HG03066 (cell line): ENCODE results near the gene NACAD.

Source experiments
- ATAC-seq: cut with Tn5 transposase; IDR thresholded peaks from one replicate; pipeline ENCODE4 v1.9.1; 2021; ENCODE audit warnings: low read depth; ENCODE audit not compliant: unreplicated experiment

The NACAD gene

DNA sequence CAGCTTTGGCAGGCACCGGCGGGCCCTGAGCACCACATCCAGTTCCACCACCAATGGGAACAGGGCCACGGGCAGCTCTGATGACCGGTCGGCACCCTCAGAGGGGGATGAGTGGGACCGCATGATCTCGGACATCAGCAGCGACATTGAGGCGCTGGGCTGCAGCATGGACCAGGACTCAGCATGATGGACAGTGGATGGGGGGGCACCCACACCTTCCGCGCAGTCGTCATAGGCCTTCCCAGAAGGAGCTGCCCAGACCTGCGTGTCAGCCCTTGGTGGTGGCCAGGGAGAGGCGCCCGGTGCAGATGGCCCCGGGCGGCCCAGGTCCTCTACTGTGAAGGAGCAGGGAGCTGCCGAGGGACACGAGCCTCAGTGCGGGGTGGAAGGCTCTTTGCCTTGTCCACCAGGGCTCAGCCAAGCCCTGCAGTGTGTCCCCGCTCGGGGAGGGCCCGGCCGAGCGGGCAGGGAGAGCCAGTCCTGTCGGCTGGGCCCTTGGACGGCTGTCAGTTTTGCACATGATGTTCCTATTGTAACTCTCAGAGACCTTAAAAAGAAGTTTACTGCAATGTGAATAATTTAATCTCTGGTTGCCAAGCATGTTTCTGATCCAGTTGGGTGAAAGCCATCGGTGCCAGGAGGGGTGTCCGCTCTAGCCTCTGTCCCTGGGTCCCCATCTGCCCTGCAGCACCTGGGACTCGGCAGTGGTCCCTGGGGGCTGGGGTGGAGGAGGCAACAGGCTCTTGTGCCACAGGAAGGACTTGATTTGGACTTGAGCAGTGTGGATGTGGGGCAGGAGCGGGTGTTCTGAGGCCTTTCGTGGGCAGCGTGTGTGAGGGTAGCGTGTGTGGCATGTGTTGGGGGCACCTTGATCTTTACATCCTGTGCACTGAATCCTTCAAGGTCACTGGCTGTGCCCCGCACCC, 12.6 kb downstream of the NACAD start:
- ATAC-seq = no peak

DNA sequence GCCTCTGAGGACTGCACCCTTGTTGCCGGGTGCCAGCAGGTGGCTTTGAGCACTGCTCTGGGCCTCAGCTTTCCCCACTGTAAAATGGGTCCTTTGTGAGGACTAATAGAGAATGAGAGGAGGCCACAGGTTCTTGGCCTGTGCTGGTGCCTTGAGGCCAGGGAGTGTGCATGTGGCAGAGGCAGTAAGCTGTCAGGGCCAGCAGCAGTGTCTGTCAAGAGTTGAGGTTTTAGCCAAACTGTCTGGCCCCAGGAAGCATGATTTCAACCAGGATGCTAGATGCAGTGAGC, 13.5 kb downstream of the NACAD start:
- ATAC-seq = no peak

DNA sequence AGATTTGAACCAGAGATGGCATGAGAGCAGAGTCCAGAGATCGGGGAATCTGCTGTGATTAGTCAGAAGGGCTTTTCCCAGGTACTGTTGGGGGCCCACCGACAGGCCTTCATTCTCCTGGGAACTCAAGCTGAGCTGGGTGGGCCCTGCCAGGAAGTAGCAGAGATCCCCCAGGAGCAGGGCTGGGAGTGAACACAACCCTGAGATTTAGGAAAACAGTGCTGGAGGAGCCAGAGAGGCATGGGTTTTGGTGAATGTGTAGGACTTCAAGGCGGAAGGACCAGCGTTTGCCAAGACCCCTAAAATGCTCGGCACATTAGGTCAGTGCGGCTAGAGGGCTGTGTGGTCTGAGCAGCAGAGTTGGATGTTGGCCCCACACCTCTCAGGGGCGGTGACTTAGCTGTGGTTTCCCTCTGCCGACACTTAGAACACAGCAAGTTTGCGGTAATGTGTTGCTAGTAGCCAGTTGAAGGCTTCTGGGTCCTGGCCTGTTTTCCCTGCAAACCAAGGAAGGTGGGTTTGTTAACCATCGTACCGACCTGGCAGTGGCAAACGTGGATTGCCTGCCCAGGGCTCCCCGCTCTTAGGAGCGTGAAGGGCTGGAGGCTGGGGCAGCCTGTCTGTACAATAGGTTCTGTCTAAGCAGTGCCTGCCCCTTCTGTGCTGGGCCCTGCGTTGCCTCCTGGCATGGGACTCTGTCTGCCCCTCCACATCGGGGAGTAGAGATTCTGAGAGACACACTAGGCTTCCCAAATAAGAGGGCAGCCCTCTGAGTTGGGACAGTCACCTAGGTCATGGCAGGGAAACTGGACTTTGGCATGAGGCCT, 14.0 kb downstream of the NACAD start:
- ATAC-seq = no peak

DNA sequence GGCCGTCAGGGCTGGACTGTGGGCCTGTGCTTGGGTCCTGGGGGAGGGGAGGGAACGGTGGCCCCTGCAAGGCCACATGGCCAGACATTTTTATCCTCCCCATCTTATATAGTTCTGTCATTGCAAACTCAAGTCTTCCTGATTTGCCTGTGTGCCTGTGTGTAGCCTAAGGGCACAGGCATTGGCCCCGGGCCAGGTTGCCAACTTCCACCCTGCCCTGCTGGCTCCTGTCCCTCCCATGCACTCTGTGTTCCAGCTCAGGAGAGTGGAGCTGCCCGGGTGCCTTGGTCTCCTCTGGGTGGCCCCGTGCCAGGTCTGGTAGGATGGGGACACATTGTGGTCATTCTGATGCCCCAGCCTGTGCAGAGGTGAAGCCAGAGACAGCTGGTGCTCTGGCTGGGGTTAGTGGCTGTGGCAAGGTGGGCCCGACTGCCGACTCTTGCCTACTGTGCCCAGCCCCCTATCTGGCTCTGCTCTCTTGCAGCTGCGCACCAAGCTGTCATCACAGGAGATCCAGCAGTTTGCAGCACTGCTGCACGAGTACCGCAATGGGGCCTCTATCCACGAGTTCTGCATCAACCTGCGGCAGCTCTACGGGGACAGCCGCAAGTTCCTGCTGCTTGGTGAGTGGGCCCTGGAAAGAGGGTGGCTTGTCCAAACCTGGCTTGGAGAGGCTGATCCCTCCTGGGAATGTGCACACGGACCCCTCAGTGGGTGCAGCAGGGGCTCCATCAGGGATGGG, 14.8 kb downstream of the NACAD start:
- no peak for ATAC-seq

DNA sequence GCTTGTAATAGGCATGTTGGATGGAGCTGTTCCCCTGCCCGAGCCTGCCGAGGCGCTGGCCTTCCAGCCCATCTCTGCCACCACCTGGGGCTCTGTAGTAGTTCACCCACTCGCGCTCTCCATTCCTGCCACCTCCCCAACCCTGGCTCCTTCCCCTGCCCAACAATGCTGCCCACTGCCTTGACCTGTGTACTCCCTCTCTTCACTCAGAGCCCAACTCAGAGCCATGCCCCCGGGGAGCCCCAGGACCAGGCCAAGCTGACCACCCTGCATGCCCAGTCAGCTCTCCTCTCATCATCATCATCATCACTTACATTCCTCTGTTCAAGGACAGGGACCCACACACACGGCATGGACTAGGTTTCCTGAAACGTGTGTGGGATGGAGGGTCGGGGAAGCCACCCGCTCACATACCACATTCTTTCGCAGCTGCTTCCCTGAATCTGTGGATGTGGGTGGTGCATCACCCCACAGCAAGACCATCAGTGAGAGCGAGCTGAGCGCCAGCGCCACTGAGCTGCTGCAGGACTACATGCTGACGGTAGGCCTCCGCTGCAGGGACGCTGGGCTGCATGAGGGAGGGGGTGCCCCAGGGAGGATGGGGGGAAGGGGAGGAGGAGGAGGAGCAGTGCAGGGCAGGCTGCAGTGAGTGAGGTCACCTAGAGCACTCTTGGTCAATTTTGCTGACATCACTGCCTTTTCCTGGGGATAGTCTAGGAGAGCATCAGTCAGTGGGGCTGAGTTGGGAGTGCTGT, 15.6 kb downstream of the NACAD start:
- ATAC-seq = no peak

DNA sequence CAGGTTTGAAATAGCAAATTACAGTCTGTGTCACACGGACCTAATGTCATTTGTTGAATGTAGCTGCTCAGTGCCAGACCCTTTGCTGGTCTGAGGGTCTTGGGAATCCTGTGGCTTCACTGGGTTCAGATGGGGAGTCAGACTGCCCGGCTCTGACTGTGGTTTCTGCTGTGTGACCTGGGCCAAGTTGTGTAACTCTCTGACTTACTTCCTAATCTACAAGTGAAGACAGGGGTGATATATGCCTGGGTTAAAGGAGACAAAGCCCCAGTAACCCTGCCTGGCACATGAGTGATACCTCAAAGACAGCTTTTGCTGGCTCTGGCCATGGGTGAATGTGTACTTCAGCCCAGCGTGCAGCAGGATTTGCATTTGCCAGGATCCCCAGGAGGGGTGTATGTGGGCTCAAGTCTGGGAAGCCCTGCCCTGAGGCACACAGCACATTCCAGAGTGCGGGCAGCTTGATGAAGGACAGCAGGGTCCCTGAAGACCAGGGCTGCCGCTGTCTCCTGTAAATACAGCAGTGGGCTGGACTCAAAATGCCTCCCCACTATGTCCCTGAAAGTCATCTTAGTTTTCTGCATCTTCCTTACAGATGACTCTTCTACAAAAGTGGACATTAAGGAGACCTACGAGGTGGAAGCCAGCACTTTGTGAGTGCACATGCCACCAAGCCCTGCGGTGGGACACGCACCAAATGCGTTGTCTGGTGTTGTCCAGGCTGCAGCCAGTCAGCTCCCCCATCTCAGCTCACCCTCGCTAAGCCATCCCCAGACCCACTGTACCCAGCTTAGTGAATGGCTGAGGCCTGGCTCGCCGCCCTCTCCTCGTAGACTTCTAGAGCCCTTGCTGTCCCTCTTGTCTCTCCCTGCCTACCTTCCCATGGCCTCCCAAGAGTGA, 16.4 kb downstream of the NACAD start:
- ATAC-seq = no peak

DNA sequence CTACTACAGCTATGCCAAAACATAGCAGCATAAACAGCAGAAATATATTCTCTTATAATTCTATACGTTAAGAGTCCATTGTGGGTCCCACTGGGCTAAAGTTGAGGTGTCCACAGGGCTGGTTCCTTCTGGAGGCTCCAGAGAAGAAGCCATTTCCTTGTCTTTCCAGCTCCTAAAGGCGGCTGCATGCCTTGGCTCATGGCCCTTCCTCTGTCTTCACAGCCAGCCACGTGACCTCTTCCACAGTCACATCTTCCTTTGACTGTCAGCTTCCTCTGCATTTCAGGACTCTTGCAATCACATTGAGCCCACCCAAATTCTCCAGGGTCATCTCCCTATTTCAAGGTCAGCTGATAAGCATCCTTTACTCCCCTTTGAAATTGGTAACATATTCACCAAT, 17.2 kb downstream of the NACAD start:
- no peak for ATAC-seq

DNA sequence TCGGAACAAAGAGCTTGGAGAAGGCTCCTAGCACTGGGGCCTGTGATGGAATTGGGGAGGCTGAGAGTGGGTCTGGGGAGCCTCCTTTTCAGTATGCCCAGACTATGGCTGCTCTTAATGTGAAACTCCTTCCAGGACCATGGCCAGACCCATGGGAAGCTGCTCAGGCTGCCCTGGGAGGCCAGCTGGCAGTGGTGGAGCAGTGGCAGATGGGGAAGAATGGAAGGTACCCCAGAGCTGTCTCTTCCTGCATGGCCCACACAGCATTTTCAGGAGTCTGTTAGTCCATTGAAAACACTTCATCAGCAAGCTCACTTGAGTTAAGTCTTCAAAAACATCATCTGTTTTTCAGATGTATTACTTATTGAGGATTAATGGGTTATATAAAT, 18.5 kb downstream of the NACAD start:
- ATAC-seq = no peak

DNA sequence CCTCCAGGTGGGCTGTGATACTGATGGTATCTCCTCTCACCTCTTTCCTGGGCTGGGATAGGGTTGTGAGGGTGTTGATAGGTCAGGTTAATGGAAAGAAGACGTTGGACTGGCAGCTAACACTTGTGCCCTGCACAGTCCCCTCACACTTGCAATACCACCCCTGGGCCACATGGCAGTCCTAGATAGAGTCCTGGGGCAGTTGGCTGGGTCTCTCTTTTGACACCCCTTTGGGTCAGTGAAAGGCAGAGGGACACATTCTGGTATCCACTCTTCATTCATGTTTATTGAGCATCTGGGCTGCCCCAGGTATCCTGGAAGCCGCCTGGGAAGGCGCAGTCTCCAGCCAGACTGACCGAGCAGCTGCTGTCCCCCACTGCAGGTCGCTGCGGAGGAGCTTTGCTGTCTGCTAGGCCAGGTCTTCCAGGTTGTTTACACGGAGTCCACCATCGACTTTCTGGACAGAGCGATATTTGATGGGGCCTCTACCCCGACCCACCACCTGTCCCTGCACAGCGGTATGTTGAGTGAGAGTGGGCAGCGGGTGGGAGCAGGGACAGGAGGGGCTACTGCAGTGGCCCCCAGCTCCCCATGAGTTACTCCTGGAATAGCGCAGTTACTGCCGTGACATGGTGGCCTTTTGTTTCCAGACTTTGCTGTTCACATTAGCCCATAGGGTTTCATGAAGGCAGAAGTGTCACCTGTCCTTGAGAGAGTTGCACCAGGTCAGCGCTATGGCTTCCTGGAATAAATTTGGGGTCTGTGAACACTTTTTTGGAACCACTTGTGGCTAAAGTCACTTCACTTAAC, 19.1 kb downstream of the NACAD start:
- no peak for ATAC-seq

DNA sequence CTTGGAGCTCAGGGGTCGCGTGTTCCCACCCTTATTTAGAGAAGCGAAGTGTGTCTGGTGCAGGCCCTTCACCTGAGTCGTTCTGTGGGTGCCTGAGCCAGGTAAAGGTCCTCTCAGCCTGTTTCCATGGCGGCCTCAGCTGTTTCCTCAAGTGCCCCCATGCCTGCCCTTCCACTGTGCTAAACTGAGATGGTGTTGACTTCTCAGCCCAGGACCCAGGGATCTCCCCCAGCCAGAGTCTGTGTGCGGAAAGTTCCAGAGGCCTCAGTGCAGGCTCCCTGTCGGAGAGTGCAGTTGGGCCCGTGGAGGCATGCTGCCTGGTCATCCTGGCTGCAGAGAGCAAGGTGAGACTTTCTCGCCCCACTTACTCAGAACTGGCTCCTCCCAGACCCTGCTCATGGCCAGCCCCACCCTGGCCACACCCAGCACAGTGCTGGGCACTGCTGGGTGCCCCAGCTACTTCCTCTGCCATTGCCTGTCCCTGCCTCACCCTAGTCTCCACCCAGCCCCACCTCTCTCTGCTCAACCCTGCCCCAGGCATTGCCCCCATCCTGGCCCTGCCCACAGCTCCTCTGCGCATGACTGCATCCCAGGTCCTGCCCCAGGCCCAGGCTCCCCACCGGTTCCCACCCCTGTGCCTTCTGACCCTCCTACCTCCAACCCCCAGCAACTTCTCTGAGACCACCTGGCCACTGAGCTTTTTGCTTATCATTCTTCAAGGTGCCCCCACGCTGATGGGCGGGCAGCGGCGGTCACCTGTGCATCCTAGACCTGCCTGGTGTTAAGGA, 20.3 kb downstream of the NACAD start:
- ATAC-seq = no peak

DNA sequence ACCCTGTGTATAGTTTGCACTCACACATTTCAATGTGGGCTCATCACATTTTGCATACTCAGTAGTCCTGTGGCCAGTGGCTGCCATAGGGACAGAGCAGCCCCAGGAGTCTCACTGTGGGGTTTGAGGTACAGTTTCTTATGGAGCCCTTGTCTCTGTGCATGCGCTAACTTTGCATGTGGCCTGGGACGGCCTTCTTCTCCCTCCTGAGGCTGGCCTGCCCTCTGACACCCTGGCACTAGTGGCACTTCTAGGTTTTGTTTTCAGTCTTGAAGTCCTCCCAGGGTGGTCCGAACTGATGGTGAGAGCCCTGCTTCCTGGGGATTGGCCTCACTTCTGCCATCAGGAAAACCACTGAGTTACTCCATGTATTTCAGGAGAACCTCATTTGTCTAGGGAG, 21.2 kb downstream of the NACAD start:
- no peak for ATAC-seq

DNA sequence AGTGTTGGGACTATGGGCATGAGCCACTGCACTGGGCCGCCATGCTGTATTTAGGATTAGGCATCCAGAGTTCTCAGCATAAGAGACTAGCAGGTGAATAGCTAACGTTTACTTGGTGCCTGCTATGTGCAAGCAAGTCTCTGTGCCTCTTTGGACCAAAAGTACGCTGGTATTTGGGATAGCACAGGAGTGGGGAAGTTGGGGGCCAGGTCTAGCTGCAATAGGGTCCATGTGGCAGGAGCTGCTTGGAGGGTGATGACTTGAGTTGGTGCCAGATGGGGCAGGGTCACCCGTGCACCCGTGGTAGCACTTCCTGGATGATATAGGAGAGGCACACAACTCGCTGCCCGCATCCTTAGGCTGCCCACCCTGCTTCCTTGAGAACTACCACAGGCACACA, 22.4 kb downstream of the NACAD start:
- ATAC-seq = no peak

DNA sequence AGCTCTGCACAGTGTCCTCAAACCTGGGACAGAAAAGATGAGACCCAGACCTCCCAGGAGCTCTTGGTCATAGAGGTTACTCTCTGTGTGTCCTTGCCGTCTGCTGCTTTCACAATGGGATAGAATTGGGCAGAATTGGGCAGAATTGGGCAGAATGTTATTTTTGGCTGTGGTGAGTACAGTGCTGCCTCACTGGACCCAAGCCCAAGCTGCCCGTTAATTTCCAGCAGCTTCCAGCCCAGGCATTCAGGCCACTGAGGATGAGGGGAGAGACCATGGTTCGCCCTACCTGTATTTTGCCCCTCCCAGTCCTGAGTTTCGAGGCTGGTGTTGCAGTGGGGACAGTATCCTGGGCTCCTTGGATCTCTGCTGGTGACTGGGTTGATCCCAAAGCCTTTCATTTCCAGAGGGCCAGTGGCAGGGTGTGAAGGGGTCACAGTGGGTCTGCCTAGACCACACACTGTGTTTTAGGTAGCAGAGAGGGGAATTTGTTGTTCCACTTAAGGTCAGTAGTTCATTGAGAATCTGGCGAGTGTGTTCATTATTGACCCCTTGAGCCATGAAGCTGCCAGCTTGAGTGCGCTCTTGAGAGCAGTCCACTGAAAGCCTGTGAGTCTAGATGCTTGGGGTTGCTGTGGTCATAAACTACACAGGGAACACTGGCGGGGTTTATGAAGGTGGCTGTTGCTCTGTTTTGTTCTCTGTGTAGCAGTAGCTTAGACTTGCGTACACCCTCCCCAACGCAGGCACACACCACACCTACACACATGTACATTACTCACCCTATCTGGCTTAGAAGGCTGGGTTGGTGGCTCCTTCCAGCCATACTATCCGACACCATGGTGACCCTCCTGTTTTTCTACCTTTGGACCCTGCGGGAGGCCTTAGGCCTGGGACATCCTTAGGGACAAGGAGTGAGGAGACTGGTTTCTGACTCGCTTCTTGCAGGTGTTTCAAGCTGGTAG, 23.5 kb downstream of the NACAD start:
- no peak for ATAC-seq

DNA sequence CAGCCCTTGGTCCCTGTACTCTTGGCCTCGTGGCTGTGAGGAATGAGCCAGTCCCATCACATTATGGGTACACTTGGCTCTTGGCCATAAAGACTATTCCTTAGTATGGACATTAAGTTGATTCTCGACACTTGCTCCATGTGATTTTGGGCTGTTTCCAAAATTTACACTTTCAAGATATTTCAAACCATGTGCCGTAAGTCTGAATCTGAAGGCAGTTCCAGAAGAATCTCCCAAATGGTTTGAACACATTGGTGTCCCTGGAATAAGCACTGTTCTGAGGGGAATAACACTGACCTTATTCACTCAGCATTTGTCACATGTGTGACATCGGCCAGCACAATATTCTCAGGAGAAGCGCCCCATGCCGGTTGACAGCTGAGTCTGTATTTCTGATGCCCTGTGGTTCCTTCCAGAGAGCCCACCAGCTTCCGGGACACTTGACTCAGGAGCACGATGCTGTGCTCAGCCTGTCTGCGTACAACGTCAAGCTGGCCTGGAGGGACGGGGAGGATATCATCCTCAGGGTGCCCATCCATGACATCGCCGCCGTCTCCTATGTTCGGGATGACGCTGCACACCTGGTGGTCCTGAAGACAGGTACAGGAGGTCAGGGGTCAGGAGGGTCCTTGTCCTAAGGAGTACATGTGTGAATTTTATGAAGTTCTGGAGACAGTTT, 24.6 kb downstream of the NACAD start:
- ATAC-seq = no peak

DNA sequence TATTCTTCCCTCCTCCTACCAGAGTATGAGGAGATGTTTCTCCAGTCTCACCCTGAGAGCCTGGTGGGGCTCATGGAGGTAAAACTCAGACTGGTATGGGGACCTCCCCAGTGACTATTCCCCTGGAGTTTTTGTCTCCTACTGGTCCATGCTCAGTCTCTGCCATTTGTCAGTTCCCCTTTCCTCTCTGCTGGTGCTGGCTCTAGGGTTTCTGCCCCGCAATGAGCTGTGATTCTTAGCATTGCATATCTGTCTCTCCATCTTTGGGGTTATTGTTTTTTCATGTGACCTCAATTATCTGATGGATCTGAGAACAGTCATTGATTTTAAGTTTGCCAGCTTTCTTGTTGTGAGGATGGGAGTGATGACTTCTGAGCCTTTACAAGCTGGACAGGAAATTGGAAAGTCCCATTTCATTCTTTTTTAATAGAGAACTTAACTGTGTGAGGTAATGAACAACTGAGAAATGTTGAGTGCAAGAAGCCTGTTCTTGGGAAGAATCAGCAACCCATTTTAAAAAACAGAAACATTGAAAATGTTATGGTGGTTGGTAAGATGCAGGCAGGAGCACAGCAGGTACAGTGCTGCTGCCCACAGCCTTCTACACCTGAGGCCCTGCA, 26.9 kb downstream of the NACAD start:
- ATAC-seq = no peak

DNA sequence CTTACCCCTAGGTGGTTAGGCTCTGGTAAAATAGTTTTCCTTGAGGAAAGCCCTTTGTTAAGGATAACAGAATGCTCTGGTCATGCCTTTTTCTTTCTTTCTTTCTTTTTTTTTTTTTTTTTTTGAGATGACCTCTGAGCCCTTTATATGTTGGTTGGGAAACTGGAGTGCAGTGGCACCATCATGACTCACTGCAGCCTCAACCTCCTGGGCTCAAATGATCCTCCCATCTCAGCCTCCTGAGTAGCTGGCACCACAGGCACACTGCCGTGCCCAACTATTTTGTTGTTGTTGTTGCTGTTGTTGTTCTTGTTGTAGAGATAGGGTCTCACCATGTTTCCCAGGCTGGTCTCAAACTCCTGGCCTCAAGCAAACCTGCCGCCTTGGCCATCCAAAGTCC, 27.4 kb downstream of the NACAD start:
- ATAC-seq = no peak
